ENCODE results near the gene MSI2.

Gene MSI2

GRCh38 chr17:57579245-57579644 is 322.9 kb downstream of the MSI2 start:
- no peak for DNase-seq (ENCODE audit: low spot score)

- DNase-seq (ENCODE audit: low spot score), result no peak
These were observed 323.9 kb downstream of the MSI2 start for GRCh38 chr17:57580055-57580739.

GRCh38 chr17:57582881-57583756 is 326.8 kb downstream of the MSI2 start:
- DNase-seq (ENCODE audit: low spot score), result no peak

- no peak for DNase-seq (ENCODE audit: low spot score)
These were observed 327.8 kb downstream of the MSI2 start for GRCh38 chr17:57584050-57584551.

GRCh38 chr17:57585341-57586195 is 329.2 kb downstream of the MSI2 start:
- DNase-seq (ENCODE audit: low spot score), result no peak

GRCh38 chr17:57586196-57586740 is 329.9 kb downstream of the MSI2 start:
- no peak for DNase-seq (ENCODE audit: low spot score)

GRCh38 chr17:57586742-57587141 is 330.4 kb downstream of the MSI2 start:
- DNase-seq (ENCODE audit: low spot score), result no peak

- DNase-seq (ENCODE audit: low spot score), result no peak
These were observed 331.1 kb downstream of the MSI2 start for GRCh38 chr17:57587193-57587969.

GRCh38 chr17:57588086-57588485 is 331.8 kb downstream of the MSI2 start:
- DNase-seq (ENCODE audit: low spot score), result no peak

GRCh38 chr17:57589151-57590034 is 333.1 kb downstream of the MSI2 start:
- no peak for DNase-seq (ENCODE audit: low spot score)

GRCh38 chr17:57593739-57594462 is 337.6 kb downstream of the MSI2 start:
- no peak for DNase-seq (ENCODE audit: low spot score)

- DNase-seq (ENCODE audit: low spot score), result no peak
These were observed 338.4 kb downstream of the MSI2 start for GRCh38 chr17:57594767-57595166.

- DNase-seq (ENCODE audit: low spot score), result no peak
These were observed 339.1 kb downstream of the MSI2 start for GRCh38 chr17:57595426-57595825.

- no peak for DNase-seq (ENCODE audit: low spot score)
These were observed 339.8 kb downstream of the MSI2 start for GRCh38 chr17:57595947-57596695.

GRCh38 chr17:57597101-57597500 is 340.8 kb downstream of the MSI2 start:
- no peak for DNase-seq (ENCODE audit: low spot score)

GRCh38 chr17:57597531-57598453 is 341.5 kb downstream of the MSI2 start:
- peak; percentile 74 for DNase-seq (ENCODE audit: low spot score)

- DNase-seq (ENCODE audit: low spot score), result no peak
These were observed 343.1 kb downstream of the MSI2 start for GRCh38 chr17:57599271-57600045.

Data from putamen (tissue), 1 donor.